Epithelial cell of prostate (primary cell): ENCODE data around the gene NLRP3.
A peak's percentile ranks its signal among the peaks of the same experiment; 100 is the strongest.
"Not testable (repeated sequence)": the region's sequence is repeated elsewhere in the genome, so short reads cannot be mapped to it uniquely, and the experiment has no call there.

Source experiments
- DNase-seq: peaks from one replicate; pipeline ENCODE4 v3.0.0-alpha.2; 2011; ENCODE audit warnings: low read depth, low spot score
- H3K27ac ChIP-seq: fragments of 450-650 bp; 2 replicates; pipeline ENCODE4 v1.5.1; 2017; ENCODE audit warnings: mild to moderate bottlenecking

NLRP3 gene

GRCh38 chr1:247415423-247416361 is at the start of gene NLRP3:
Gene NLRP3 (plus strand): TSS chr1:247416173. CDS start chr1:247418801, 2,628 bp downstream.
- peak within 1 kb of the TSS; percentile 75 for H3K27ac ChIP-seq
- peak; percentile 55 for DNase-seq

DNA sequence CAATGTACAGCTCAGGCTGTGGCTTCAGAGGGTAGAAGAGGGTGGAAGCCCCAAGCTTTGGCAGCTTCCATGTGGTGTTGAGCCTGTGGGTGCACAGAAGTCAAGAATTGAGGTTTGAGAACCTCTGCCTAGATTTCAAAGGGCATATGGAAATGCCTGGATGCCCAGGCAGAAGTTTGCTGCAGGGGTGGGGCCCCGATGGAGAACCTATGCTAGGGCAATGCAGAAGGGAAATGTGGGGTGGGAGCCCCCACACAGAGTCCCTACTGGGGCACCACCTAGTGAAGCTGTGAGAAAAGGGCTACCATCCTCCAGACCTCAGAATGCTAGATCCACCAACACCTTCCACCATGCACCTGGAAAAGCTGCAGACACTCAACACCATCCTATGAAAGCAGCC is 49.6 kb upstream of the NLRP3 start:
- DNase-seq, H3K27ac ChIP-seq: not testable (repeated sequence)

GRCh38 chr1:247366926-247367645 is 48.9 kb upstream of the NLRP3 start:
- peak overlapping the region; percentile 83 for H3K27ac ChIP-seq
- DNase-seq, result no peak

DNA sequence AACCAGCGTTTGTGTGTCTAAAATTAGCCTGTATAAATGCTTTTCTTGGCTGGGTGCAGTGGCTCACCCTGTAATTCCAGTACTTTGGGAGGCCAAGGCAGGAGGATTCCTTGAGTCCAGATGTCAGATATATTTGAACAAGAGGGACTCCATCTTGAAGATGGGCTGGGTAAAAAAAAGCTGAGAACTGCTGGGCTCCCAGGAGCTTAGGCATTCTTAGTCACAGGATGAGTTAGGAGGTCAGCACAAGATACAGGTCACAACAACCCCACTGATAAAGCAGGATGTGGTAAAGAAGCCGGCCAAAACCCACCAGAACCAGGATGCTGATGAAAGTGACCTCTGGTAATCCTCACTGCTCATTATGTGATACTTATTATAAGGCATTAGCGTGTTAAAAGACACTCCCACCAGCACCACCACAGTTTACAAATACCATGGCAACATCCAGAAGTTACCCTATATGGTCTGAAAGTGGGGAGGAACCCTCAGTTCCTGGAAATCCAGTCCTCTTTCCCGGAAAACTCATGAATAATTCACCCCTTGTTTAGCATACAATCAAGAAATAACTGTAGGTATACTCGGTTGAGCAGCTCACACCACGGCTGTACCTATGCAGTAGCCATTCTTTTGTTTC is 48.1 kb upstream of the NLRP3 start:
- peak overlapping the region; percentile 83 for H3K27ac ChIP-seq
- DNase-seq, result no peak

GRCh38 chr1:247368490-247369145 is 47.4 kb upstream of the NLRP3 start:
- peak overlapping the region; percentile 83 for H3K27ac ChIP-seq
- no peak for DNase-seq

DNA sequence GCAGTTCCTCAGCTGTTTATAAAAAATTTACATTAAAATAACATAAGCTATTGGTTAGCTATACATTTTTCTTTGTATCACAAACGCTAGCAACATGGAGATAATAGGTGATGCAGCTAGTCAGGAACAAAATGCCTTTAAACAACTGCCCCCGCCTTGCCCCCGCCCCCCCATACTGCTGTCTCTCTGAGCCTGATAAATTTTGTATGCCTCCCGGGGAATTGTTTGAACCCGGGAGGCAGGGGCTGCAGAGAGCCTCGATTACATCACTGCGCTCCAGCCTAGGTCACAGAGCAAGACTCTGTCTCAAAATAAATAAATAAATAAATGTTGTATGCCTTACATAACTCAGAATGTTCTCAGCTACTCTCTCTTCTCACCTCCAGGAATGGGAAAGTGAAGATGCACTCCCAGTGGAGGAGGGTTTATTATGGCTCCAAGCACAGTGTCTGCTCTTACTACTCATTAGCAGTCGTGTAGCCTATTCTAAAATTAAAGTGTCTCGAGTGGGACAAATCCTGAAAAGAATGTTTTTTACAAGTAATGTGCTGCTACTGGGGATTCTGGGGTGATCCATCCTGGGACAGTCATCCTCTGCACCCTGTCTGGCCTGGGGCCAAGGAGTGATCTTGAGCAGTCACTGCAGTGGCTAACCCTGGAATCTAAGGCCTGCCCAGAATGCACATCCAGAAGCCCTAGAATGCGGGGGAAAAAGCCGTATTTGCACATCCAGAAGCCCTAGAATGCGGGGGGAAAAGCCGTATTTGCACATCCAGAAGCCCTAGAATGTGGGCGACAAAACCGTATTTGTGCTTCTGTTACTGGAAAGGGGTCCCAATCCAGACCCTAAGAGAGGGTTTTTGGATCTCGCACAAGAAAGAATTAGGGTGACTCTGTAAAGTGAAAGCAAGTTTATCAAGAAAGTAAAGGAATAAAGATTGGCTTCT is 44.9 kb upstream of the NLRP3 start:
- DNase-seq, result no peak
- no peak overlapping the region for H3K27ac ChIP-seq

GRCh38 chr1:247371801-247372259 is 44.1 kb upstream of the NLRP3 start:
- no peak for DNase-seq
- no peak overlapping the region for H3K27ac ChIP-seq

GRCh38 chr1:247373721-247374141 is 42.2 kb upstream of the NLRP3 start:
- no peak for DNase-seq

GRCh38 chr1:247374651-247375334 is 41.2 kb upstream of the NLRP3 start:
- not testable (repeated sequence) for DNase-seq, H3K27ac ChIP-seq

More at GRCh38 chr1:247373721-247374141, 42.2 kb upstream of the NLRP3 start:
- no peak overlapping the region for H3K27ac ChIP-seq

- DNase-seq, result no peak
- H3K27ac ChIP-seq, result no peak overlapping the region
Measured at GRCh38 chr1:247375747-247376146, 40.2 kb upstream of the NLRP3 start.

- H3K27ac ChIP-seq, result no peak overlapping the region
- no peak for DNase-seq
Measured at GRCh38 chr1:247376659-247377058, 39.3 kb upstream of the NLRP3 start.

GRCh38 chr1:247377656-247378055 is 38.3 kb upstream of the NLRP3 start:
- H3K27ac ChIP-seq, DNase-seq: not testable (repeated sequence)

- H3K27ac ChIP-seq, result no peak overlapping the region
- DNase-seq, result no peak
Measured at GRCh38 chr1:247378334-247379073, 37.5 kb upstream of the NLRP3 start.

DNA sequence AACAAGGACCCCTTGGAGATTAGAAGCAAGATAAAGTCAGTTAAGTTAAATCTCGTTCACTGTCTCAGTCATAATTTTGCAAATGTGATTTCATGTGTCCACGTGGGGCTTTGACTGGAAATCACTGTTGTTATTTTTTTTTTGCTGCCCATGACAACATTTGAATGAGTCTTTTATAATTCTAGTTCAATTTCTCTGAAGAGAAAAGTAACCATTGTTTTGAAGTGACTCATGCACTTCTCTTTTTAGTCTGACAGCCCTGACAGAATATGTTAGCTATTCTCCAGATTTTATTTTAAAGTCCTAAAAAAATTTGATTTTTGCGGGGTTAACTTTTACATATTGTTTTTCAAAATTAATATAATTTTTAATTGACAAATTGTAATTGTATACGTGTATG is 30.7 kb upstream of the NLRP3 start:
- no peak for DNase-seq
- H3K27ac ChIP-seq, result no peak overlapping the region

- no peak for DNase-seq
Measured at GRCh38 chr1:247386217-247386616, 29.8 kb upstream of the NLRP3 start.

DNA sequence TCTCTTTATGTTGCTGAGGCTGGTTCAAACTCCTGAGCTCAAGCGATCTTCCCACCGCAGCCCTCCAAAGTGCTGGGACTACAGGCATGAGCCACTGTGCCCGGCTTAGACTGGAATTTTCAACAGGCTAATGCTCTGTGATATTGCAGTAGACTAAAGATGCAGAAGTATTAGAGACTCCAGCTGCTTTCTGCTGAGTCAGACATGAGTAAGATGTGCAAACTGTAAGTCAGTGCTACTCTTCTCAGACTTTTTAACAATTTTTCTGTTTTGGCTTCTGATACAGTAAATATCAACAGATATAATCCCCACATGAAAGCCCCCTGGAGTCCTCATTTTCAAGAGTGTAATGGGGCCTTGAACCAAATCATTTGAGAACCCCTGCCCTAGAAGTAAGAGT is 29.3 kb upstream of the NLRP3 start:
- H3K27ac ChIP-seq, result peak overlapping the region; percentile 31
- DNase-seq, result no peak

More at GRCh38 chr1:247386217-247386616, 29.8 kb upstream of the NLRP3 start:
- H3K27ac ChIP-seq, result no peak overlapping the region

DNA sequence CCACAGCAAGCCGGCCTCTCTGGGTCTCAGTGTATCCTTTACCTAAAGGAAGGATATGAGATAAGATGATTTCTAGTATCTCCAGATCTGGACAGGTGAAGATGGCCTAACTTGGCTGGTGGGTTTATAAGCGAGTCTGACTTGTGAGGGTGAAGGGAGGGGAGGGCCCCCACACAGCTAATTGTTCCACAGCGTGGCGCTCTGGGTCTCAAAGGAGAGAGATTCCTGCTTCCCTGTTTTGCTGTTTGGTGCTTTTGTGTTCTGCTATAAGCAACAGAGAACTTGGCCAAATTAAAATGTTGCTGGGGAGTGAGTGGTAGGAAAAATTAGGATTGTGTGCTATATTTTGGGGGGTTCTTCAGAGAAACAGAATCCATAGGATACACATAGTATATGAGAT is 28.9 kb upstream of the NLRP3 start:
- no peak for DNase-seq
- peak overlapping the region; percentile 31 for H3K27ac ChIP-seq

- H3K27ac ChIP-seq, result peak overlapping the region; percentile 31
- DNase-seq, result no peak
Measured at GRCh38 chr1:247387565-247387964, 28.4 kb upstream of the NLRP3 start.
